H1 (cell line): ENCODE measurements around the gene ASXL2. TPM values are rescaled to one million over a fixed set of nuclear protein-coding genes. Genes with fewer than 3 reads are reported as not detected.

Source experiments
- CHD1 ChIP-seq: IDR thresholded peaks from 2 replicates; pipeline ENCODE4 v1.6.1; 2012; ENCODE audit warnings: low read depth, low read length, improper control_type of control experiment
- CTBP2 ChIP-seq: IDR thresholded peaks from 2 replicates; pipeline ENCODE4 v1.7.0; 2011; ENCODE audit warnings: borderline replicate concordance, mild to moderate bottlenecking, moderate library complexity, mixed read lengths, low read length; ENCODE audit not compliant: insufficient read depth, insufficient read length
- POLR2AphosphoS5 ChIP-seq: IDR thresholded peaks from 2 replicates; pipeline ENCODE4 v1.6.1; 2011; ENCODE audit warnings: low read depth, low read length
- polyA plus RNA-seq, 7 experiments: library from polyadenylated mRNA; depleted of rRNA in 3 of 7; stranded (reverse) in 5 of 7; unstranded in 2 of 7; fragments of >200 nt in 5 of 7; fragments of 200-250 nt in 2 of 7; gene quantifications; 1 replicate in 5 of 7; 2 replicates in 1 of 7; 4 replicates in 1 of 7; pipeline versions ENCODE4 v1.2.1 to v1.2.3, GENCODE V29; 2011 to 2013; ENCODE audit warnings: missing spikeins in 2 of 7, mixed read lengths in 2 of 7
- total RNA-seq: library from RNA; stranded (reverse); fragmentation: NEBNext Ultra II Directional; extraction: Animal tissue kit (Norgen Biotek cat#: 25700); gene quantifications from 2 replicates; pipeline ENCODE4 v1.2.1, GENCODE V29; 2021
- TF ChIP-seq, protein P1 (sequence below): fragments of 300-600 bp; sonication (generic); IDR thresholded peaks from 2 replicates; pipeline ENCODE4 v1.7.1; 2012; ENCODE audit warnings: low read length, moderate library complexity, mild to moderate bottlenecking, inconsistent platforms; ENCODE audit not compliant: insufficient replicate concordance

Gene ASXL2
- total and polyA plus RNA-seq, 2 of the 8 experiments (the other 6 are each of a cell fraction or from before 2014, with no cell fraction given): 7.2 to 41.3 TPM

DNA sequence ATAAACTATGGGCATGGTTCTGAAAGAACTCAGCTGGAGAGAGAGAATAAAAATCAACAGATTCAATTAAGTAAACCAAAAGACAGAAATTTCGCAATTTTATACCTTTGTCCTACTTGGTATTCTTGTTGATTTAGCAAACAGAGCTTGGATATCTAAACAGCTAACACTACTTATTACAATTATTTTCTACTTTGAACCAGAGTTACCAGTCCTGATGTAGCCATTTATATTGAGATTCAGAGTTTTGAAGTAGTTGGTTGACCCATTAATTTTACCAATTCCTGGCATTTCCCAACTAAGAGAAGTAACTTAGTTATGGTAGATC lies 48.9 kb downstream of the ASXL2 start (continued):
- TF ChIP-seq, protein P1, sequence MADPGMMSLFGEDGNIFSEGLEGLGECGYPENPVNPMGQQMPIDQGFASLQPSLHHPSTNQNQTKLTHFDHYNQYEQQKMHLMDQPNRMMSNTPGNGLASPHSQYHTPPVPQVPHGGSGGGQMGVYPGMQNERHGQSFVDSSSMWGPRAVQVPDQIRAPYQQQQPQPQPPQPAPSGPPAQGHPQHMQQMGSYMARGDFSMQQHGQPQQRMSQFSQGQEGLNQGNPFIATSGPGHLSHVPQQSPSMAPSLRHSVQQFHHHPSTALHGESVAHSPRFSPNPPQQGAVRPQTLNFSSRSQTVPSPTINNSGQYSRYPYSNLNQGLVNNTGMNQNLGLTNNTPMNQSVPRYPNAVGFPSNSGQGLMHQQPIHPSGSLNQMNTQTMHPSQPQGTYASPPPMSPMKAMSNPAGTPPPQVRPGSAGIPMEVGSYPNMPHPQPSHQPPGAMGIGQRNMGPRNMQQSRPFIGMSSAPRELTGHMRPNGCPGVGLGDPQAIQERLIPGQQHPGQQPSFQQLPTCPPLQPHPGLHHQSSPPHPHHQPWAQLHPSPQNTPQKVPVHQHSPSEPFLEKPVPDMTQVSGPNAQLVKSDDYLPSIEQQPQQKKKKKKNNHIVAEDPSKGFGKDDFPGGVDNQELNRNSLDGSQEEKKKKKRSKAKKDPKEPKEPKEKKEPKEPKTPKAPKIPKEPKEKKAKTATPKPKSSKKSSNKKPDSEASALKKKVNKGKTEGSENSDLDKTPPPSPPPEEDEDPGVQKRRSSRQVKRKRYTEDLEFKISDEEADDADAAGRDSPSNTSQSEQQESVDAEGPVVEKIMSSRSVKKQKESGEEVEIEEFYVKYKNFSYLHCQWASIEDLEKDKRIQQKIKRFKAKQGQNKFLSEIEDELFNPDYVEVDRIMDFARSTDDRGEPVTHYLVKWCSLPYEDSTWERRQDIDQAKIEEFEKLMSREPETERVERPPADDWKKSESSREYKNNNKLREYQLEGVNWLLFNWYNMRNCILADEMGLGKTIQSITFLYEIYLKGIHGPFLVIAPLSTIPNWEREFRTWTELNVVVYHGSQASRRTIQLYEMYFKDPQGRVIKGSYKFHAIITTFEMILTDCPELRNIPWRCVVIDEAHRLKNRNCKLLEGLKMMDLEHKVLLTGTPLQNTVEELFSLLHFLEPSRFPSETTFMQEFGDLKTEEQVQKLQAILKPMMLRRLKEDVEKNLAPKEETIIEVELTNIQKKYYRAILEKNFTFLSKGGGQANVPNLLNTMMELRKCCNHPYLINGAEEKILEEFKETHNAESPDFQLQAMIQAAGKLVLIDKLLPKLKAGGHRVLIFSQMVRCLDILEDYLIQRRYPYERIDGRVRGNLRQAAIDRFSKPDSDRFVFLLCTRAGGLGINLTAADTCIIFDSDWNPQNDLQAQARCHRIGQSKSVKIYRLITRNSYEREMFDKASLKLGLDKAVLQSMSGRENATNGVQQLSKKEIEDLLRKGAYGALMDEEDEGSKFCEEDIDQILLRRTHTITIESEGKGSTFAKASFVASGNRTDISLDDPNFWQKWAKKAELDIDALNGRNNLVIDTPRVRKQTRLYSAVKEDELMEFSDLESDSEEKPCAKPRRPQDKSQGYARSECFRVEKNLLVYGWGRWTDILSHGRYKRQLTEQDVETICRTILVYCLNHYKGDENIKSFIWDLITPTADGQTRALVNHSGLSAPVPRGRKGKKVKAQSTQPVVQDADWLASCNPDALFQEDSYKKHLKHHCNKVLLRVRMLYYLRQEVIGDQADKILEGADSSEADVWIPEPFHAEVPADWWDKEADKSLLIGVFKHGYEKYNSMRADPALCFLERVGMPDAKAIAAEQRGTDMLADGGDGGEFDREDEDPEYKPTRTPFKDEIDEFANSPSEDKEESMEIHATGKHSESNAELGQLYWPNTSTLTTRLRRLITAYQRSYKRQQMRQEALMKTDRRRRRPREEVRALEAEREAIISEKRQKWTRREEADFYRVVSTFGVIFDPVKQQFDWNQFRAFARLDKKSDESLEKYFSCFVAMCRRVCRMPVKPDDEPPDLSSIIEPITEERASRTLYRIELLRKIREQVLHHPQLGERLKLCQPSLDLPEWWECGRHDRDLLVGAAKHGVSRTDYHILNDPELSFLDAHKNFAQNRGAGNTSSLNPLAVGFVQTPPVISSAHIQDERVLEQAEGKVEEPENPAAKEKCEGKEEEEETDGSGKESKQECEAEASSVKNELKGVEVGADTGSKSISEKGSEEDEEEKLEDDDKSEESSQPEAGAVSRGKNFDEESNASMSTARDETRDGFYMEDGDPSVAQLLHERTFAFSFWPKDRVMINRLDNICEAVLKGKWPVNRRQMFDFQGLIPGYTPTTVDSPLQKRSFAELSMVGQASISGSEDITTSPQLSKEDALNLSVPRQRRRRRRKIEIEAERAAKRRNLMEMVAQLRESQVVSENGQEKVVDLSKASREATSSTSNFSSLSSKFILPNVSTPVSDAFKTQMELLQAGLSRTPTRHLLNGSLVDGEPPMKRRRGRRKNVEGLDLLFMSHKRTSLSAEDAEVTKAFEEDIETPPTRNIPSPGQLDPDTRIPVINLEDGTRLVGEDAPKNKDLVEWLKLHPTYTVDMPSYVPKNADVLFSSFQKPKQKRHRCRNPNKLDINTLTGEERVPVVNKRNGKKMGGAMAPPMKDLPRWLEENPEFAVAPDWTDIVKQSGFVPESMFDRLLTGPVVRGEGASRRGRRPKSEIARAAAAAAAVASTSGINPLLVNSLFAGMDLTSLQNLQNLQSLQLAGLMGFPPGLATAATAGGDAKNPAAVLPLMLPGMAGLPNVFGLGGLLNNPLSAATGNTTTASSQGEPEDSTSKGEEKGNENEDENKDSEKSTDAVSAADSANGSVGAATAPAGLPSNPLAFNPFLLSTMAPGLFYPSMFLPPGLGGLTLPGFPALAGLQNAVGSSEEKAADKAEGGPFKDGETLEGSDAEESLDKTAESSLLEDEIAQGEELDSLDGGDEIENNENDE: no peak
- no peak for TF ChIP-seq CHD1
- TF ChIP-seq CTBP2: no peak
- TF ChIP-seq POLR2AphosphoS5: no peak
